ENCODE results near the gene GPM6B.

GPM6B gene

GRCh38 chrX:13763489-13763888, 53.4 kb downstream of the GPM6B start:
- H4K20me1 ChIP-seq (ENCODE audit: insufficient read depth) = no peaks in the 10 kb centered on the region
- no peak overlapping the region for H2AFZ ChIP-seq (ENCODE audit: low read depth)
- no peak for TF ChIP-seq CTCF (conservative IDR thresholded peaks at IDR 0.05; ENCODE audit: low read depth, low read length)
- H3K79me2 ChIP-seq (ENCODE audit: insufficient read depth, low read depth) = no peaks in the 10 kb centered on the region
- no peaks in the 10 kb centered on the region for H3K27me3 ChIP-seq (ENCODE audit: insufficient read depth, low read depth)
- peaks cover 15% of the 10 kb centered on the region for H3K4me1 ChIP-seq (ENCODE audit: low read depth, poor library complexity, severe bottlenecking)
- no peak overlapping the region for H3K4me3 ChIP-seq (IDR thresholded peaks at IDR 0.05; ENCODE audit: insufficient read depth, low read depth, low read length)
- no peaks in the 10 kb centered on the region; the same call in 1 of the 2 replicates for H3K36me3 ChIP-seq (ENCODE audit: insufficient read depth)
- H3K4me2 ChIP-seq = no peak overlapping the region
- no peak overlapping the region for H3K27ac ChIP-seq
- no peak overlapping the region for H3K9ac ChIP-seq

GRCh38 chrX:13761606-13762414, 55.1 kb downstream of the GPM6B start:
- Histone ChIP-seq H3K79me2 (ENCODE audit: insufficient read depth, low read depth) (no peaks in the 10 kb centered on the region), H3K4me2 (no peak overlapping the region), H3K27me3 (ENCODE audit: insufficient read depth, low read depth) (no peaks in the 10 kb centered on the region), H3K4me3 (IDR thresholded peaks at IDR 0.05; ENCODE audit: insufficient read depth, low read depth, low read length) (no peak overlapping the region), H3K4me1 (ENCODE audit: low read depth, poor library complexity, severe bottlenecking) (peaks cover 17% of the 10 kb centered on the region), H3K9ac (no peak overlapping the region), H3K27ac (no peak overlapping the region), H3K36me3 (ENCODE audit: insufficient read depth) (no peaks in the 10 kb centered on the region; the same call in 1 of the 2 replicates), H2AFZ (ENCODE audit: low read depth) (no peak overlapping the region), H4K20me1 (ENCODE audit: insufficient read depth) (no peaks in the 10 kb centered on the region)
- TF ChIP-seq CTCF (conservative IDR thresholded peaks at IDR 0.05; ENCODE audit: low read depth, low read length) = no peak

- Histone ChIP-seq H3K36me3 (ENCODE audit: insufficient read depth) (no peaks in the 10 kb centered on the region; the same call in 1 of the 2 replicates), H3K9ac (no peak overlapping the region), H3K4me2 (no peak overlapping the region), H3K4me3 (IDR thresholded peaks at IDR 0.05; ENCODE audit: insufficient read depth, low read depth, low read length) (no peak overlapping the region), H3K27me3 (ENCODE audit: insufficient read depth, low read depth) (no peaks in the 10 kb centered on the region), H3K79me2 (ENCODE audit: insufficient read depth, low read depth) (no peaks in the 10 kb centered on the region), H2AFZ (ENCODE audit: low read depth) (no peak overlapping the region), H3K4me1 (ENCODE audit: low read depth, poor library complexity, severe bottlenecking) (peaks cover 17% of the 10 kb centered on the region), H4K20me1 (ENCODE audit: insufficient read depth) (no peaks in the 10 kb centered on the region), H3K27ac (no peak overlapping the region)
- TF ChIP-seq CTCF (conservative IDR thresholded peaks at IDR 0.05; ENCODE audit: low read depth, low read length) = no peak
These were observed 56.5 kb downstream of the GPM6B start for GRCh38 chrX:13760426-13760825.

- no peaks in the 10 kb centered on the region; the same call in 1 of the 2 replicates for H3K36me3 ChIP-seq (ENCODE audit: insufficient read depth)
- H3K27ac ChIP-seq = no peak overlapping the region
- no peaks in the 10 kb centered on the region for H3K79me2 ChIP-seq (ENCODE audit: insufficient read depth, low read depth)
- H3K4me3 ChIP-seq (IDR thresholded peaks at IDR 0.05; ENCODE audit: insufficient read depth, low read depth, low read length) = no peak overlapping the region
- no peak overlapping the region for H2AFZ ChIP-seq (ENCODE audit: low read depth)
- H3K4me2 ChIP-seq = no peak overlapping the region; the same call in 1 of the 2 replicates
- H3K27me3 ChIP-seq (ENCODE audit: insufficient read depth, low read depth) = no peaks in the 10 kb centered on the region
- H4K20me1 ChIP-seq (ENCODE audit: insufficient read depth) = no peaks in the 10 kb centered on the region
- H3K4me1 ChIP-seq (ENCODE audit: low read depth, poor library complexity, severe bottlenecking) = peaks cover 17% of the 10 kb centered on the region
- no peak overlapping the region for H3K9ac ChIP-seq
- TF ChIP-seq CTCF (conservative IDR thresholded peaks at IDR 0.05; ENCODE audit: low read depth, low read length) = no peak
These were observed 57.7 kb downstream of the GPM6B start for GRCh38 chrX:13759152-13759718.
